Lower leg skin (tissue), 3 donors: Measurements from ENCODE around the gene ZNF133.

ENCODE experiments used
- CTCF ChIP-seq, 3 donors: fragments of 450-650 bp; IDR thresholded peaks; one replicate each; pipeline ENCODE4 v1.5.1; 2016; ENCODE audit warnings: antibody characterized with exemption in 3 of 3, mild to moderate bottlenecking in 3 of 3, moderate library complexity in 2 of 3
- POLR2A ChIP-seq, 2 donors: fragments of 450-650 bp; IDR thresholded peaks; one replicate each; pipeline ENCODE4 v1.6.1; 2016 to 2017; ENCODE audit warnings: antibody characterized with exemption in 2 of 2, mild to moderate bottlenecking in 1 of 2, moderate library complexity in 1 of 2

DNA sequence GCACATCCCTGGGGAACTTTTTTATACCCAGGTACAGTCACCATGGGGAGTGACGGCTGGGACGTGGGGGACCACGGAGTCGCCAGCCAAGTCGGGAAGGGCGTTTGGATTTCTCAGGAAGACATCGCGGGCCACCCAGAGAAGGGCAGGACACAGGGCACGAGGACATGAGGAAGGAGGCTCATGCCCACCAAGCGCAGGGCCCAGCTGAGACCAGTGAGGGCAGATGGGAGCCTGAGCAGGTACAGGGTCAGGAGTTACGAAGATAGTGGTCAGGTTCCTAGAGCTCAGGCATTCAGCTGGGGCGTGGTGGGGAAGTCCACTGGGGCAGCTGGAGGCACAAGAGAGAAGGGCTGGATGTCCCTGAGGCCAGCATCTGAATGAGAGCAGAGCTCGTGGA lies 74.6 kb downstream of the ZNF133 start:
- TF ChIP-seq CTCF (IDR thresholded peaks at IDR 0.05) (no peak), POLR2A (IDR thresholded peaks at IDR 0.05) (no peak)
